Ishikawa (cell line): ENCODE measurements around the gene CD248.

Experiments used
- CEBPB ChIP-seq: IDR thresholded peaks from 2 replicates; pipeline ENCODE4 v1.6.1; 2012
- CREB1 ChIP-seq: IDR thresholded peaks from 2 replicates; pipeline ENCODE4 v1.6.1; 2012; ENCODE audit warnings: low read depth
- EGR1 ChIP-seq: IDR thresholded peaks from 2 replicates; pipeline ENCODE4 v1.6.1; 2012
- EP300 ChIP-seq: IDR thresholded peaks from 2 replicates; pipeline ENCODE4 v1.6.1; 2012; ENCODE audit warnings: borderline replicate concordance
- FOXM1 ChIP-seq: IDR thresholded peaks from 2 replicates; pipeline ENCODE4 v1.6.1; 2012; ENCODE audit warnings: low read depth, borderline replicate concordance
- NFIC ChIP-seq: IDR thresholded peaks from 2 replicates; pipeline ENCODE4 v1.6.1; 2012
- RAD21 ChIP-seq: IDR thresholded peaks from 2 replicates; pipeline ENCODE4 v1.6.1; 2012; ENCODE audit warnings: low read depth
- TAF1 ChIP-seq: IDR thresholded peaks from 2 replicates; pipeline ENCODE4 v1.6.1; 2012; ENCODE audit warnings: low read depth, mild to moderate bottlenecking
- TCF12 ChIP-seq: IDR thresholded peaks from 2 replicates; pipeline ENCODE4 v1.6.1; 2012; ENCODE audit warnings: low read depth
- TEAD4 ChIP-seq: IDR thresholded peaks from 2 replicates; pipeline ENCODE4 v1.6.1; 2012
- YY1 ChIP-seq: IDR thresholded peaks from 2 replicates; pipeline ENCODE4 v1.6.1; 2012; ENCODE audit warnings: low read depth
- ZBTB7A ChIP-seq: IDR thresholded peaks from 2 replicates; pipeline ENCODE4 v1.6.1; 2012; ENCODE audit warnings: low read depth
- TF ChIP-seq, protein P1 (sequence below): IDR thresholded peaks from 2 replicates; pipeline ENCODE4 v1.6.1; 2012
- TF ChIP-seq, protein P2 (sequence below): IDR thresholded peaks from 2 replicates; pipeline ENCODE4 v1.6.1; 2012; ENCODE audit warnings: low read depth, mild to moderate bottlenecking
- TF ChIP-seq, protein P3 (sequence below): IDR thresholded peaks from 2 replicates; pipeline ENCODE4 v1.6.1; 2012

Gene CD248

DNA sequence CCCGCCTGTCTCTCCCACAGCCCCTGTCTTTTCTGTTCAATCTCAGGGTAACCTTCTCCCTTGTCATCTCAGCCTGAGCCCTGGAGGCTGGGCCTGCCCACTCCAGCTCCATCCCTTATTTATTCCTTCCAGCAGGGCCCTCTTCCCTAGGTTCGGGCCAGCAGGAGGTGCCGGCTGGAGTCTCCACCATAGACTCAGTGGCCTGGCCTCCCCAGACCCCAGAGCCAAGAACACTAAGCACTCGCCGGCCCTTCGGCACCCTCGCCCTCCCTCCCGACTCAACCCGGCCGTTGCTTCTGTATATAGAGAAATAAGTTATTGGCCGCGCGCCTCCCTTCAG is 49.8 kb downstream of the CD248 start:
- no peak for TF ChIP-seq CREB1
- no peak for TF ChIP-seq YY1
- TF ChIP-seq ZBTB7A, result no peak
- TF ChIP-seq, protein P1, sequence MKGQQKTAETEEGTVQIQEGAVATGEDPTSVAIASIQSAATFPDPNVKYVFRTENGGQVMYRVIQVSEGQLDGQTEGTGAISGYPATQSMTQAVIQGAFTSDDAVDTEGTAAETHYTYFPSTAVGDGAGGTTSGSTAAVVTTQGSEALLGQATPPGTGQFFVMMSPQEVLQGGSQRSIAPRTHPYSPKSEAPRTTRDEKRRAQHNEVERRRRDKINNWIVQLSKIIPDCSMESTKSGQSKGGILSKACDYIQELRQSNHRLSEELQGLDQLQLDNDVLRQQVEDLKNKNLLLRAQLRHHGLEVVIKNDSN, result no peak
- TF ChIP-seq EP300, result no peak
- TF ChIP-seq CEBPB, result no peak
- TF ChIP-seq FOXM1, result no peak
- TF ChIP-seq TEAD4, result no peak
- no peak for TF ChIP-seq TCF12
- no peak for TF ChIP-seq NFIC
- no peak for TF ChIP-seq TAF1
- TF ChIP-seq RAD21, result no peak
- TF ChIP-seq EGR1, result no peak
- TF ChIP-seq, protein P2, sequence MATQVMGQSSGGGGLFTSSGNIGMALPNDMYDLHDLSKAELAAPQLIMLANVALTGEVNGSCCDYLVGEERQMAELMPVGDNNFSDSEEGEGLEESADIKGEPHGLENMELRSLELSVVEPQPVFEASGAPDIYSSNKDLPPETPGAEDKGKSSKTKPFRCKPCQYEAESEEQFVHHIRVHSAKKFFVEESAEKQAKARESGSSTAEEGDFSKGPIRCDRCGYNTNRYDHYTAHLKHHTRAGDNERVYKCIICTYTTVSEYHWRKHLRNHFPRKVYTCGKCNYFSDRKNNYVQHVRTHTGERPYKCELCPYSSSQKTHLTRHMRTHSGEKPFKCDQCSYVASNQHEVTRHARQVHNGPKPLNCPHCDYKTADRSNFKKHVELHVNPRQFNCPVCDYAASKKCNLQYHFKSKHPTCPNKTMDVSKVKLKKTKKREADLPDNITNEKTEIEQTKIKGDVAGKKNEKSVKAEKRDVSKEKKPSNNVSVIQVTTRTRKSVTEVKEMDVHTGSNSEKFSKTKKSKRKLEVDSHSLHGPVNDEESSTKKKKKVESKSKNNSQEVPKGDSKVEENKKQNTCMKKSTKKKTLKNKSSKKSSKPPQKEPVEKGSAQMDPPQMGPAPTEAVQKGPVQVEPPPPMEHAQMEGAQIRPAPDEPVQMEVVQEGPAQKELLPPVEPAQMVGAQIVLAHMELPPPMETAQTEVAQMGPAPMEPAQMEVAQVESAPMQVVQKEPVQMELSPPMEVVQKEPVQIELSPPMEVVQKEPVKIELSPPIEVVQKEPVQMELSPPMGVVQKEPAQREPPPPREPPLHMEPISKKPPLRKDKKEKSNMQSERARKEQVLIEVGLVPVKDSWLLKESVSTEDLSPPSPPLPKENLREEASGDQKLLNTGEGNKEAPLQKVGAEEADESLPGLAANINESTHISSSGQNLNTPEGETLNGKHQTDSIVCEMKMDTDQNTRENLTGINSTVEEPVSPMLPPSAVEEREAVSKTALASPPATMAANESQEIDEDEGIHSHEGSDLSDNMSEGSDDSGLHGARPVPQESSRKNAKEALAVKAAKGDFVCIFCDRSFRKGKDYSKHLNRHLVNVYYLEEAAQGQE, result no peak

DNA sequence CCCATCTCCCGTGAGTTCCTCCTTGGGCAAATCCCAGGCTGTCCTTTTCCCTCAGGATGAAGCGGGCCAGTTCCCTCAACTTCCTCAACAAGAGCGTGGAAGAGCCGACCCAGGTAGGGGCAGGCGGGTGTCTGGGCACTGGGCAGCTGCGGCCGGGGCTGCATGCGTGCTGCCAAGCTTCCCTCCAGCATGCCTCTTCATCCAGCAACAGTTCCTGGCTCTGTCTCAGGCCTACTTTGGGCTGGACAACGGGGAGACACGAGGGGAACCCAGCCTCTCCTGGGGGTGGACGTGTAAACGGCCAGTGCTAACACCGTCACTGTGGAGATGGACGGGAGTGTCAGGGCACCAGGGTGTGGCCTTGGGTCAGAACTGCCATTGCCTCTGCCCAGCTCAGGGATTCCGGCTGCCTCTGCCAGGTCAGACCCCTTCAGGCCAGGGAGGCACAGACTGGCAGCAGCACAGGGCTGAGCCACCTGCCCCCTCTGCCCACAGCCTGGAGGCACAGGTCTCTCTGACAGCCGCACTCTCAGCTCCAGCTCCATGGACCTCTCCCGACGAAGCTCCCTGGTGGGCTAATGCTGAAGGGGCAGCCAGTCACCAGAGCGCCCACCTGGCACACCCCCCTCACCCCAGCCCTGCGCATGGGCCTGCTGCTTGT is 50.3 kb downstream of the CD248 start:
- TF ChIP-seq, protein P2, result no peak
- TF ChIP-seq RAD21 (no peak), TEAD4 (no peak), EGR1 (no peak), CEBPB (no peak), YY1 (no peak), ZBTB7A (no peak), NFIC (no peak), TCF12 (no peak), CREB1 (no peak), EP300 (no peak), FOXM1 (no peak), TAF1 (no peak)
- TF ChIP-seq, protein P3, sequence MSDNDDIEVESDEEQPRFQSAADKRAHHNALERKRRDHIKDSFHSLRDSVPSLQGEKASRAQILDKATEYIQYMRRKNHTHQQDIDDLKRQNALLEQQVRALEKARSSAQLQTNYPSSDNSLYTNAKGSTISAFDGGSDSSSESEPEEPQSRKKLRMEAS, result no peak
- TF ChIP-seq, protein P1, result no peak

DNA sequence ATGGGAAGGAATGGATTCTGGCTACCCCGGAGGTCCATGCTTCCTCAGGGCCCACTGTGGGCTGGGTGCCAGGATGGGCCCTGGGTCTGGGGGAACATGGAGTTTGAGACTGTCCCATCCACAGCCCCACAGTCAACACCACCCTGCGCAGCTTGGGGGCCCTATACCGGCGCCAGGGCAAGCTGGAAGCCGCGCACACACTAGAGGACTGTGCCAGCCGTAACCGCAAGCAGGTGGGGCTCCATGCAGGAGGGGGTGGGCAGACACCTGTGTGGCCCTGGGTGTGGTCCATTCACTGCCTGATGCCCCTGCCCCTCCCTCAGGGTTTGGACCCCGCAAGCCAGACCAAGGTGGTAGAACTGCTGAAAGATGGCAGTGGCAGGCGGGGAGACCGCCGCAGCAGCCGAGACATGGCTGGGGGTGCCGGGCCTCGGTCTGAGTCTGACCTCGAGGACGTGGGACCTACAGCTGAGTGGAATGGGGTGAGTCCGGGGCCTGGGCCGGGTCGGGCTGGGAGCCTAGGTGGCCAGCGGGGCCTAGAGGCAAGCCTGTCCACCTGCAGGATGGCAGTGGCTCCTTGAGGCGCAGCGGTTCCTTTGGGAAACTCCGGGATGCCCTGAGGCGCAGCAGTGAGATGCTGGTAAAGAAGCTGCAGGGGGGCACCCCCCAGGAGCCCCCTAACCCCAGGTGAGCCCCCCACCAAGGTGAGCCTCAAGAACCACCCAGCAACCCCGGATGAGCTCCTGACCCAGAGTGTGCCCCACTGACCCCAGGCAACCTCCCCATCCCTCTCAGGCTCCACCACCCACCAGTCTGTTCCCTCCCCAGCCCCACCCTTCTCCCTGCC is 51.1 kb downstream of the CD248 start:
- TF ChIP-seq EGR1 (no peak), YY1 (no peak), TEAD4 (no peak), NFIC (no peak), CEBPB (no peak), EP300 (no peak), RAD21 (no peak), TAF1 (no peak), CREB1 (no peak), TCF12 (no peak), FOXM1 (no peak), ZBTB7A (no peak)
- TF ChIP-seq, protein P2, result no peak
- TF ChIP-seq, protein P3, result no peak
- TF ChIP-seq, protein P1, result no peak
